Panc1 (cell line): ENCODE results near the gene NSMF. TPM values are rescaled to one million over a fixed set of nuclear protein-coding genes. Genes with fewer than 3 reads are reported as not detected.

Source experiments
- ATAC-seq: fragments of 200-7000 bp; cut with Tn5 transposase; 2 replicates; pipeline ENCODE4 v1.9.1; 2020; ENCODE audit warnings: mild to moderate bottlenecking, moderate library complexity
- BruUV-seq: library from RNA; stranded (reverse); fragments of 400-500 nt; replicated peaks from 2 replicates; lab custom pipeline; 2021; lab: Mats Ljungman, UMichigan
- CTCF ChIA-PET: fragments of 300-600 bp; sonication (Branson Sonifier 250); formaldehyde crosslinking; loops from one replicate; lab custom pipeline; 2022; ENCODE audit warnings: antibody characterized with exemption; lab: Charles Lee
- POLR2A ChIA-PET: fragments of 300-600 bp; sonication (Branson Sonifier 250); formaldehyde crosslinking; loops from one replicate; lab custom pipeline; 2022; ENCODE audit warnings: antibody characterized with exemption; lab: Charles Lee
- DNase-seq: peaks from one replicate; pipeline ENCODE4 v3.0.0-alpha.2; 2010; ENCODE audit warnings: low read depth, low spot score
- H3K27ac ChIP-seq: 2 replicates; pipeline ENCODE4 v1.5.1; 2011; ENCODE audit warnings: mild to moderate bottlenecking, low read length, inconsistent platforms
- H3K27me3 ChIP-seq: fragments of 200-500 bp; sonication (Bioruptor generic); 2 replicates; pipeline ENCODE4 v1.6.0; 2014; ENCODE audit warnings: low read length, inconsistent platforms; ENCODE audit not compliant: control insufficient read depth, insufficient read depth
- H3K36me3 ChIP-seq: fragments of 200-500 bp; sonication (Bioruptor generic); 2 replicates; pipeline ENCODE4 v1.5.1; 2014; ENCODE audit warnings: inconsistent platforms, mild to moderate bottlenecking, low read length, moderate library complexity; ENCODE audit not compliant: control insufficient read depth, insufficient read depth
- H3K4me1 ChIP-seq: 2 replicates; pipeline ENCODE4 v1.5.1; 2011; ENCODE audit warnings: inconsistent platforms, mild to moderate bottlenecking, low read length, moderate library complexity; ENCODE audit not compliant: control insufficient read depth, insufficient read depth
- H3K4me3 ChIP-seq, 2 experiments: 2 replicates each; pipeline ENCODE4 v1.5.1; 2011 to 2012; ENCODE audit warnings: low read depth in 2 of 2, low read length in 2 of 2, mild to moderate bottlenecking in 2 of 2, inconsistent platforms in 1 of 2, moderate library complexity in 1 of 2
- H3K9me3 ChIP-seq: fragments of 200-500 bp; sonication (Bioruptor generic); 2 replicates; pipeline ENCODE4 v1.5.1; 2014; ENCODE audit warnings: low read depth, mild to moderate bottlenecking, inconsistent platforms, low read length, moderate library complexity; ENCODE audit not compliant: control insufficient read depth, insufficient read depth
- POLR2AphosphoS5 ChIP-seq: IDR thresholded peaks from 2 replicates; pipeline ENCODE4 v1.6.1; 2012; ENCODE audit warnings: mild to moderate bottlenecking, low read depth, low read length, moderate library complexity
- SIN3A ChIP-seq: IDR thresholded peaks from 2 replicates; pipeline ENCODE4 v1.6.1; 2012; ENCODE audit warnings: low read depth, mild to moderate bottlenecking, low read length, moderate library complexity, borderline replicate concordance; ENCODE audit not compliant: insufficient read depth
- TCF7L2 ChIP-seq: IDR thresholded peaks from 2 replicates; pipeline ENCODE4 v1.6.1; 2011; ENCODE audit warnings: mild to moderate bottlenecking, low read depth, low read length, inconsistent platforms
- in situ Hi-C: cut with HindIII; loops from 2 replicates; pipeline ENCODE4 v1.10.0; 2016; ENCODE audit warnings: low sequenced_read_pairs, low pct_unique_long_range_greater_than_20kb
- intact Hi-C: fragments of 100-400 bp; cut with micrococcal nuclease; formaldehyde crosslinking; loops from one replicate; pipeline ENCODE4 v1.10.0; 2022; ENCODE audit not compliant: unreplicated experiment
- total RNA-seq: library from RNA; stranded (reverse); gene quantifications from one replicate; pipeline ENCODE4 v1.2.1, GENCODE V29; 2021; ENCODE audit not compliant: unreplicated experiment
- TF ChIP-seq, protein P1 (sequence below): fragments of 450-650 bp; IDR thresholded peaks from 2 replicates; pipeline ENCODE4 v1.5.1; 2017; ENCODE audit warnings: mild to moderate bottlenecking
- TF ChIP-seq, protein P2 (sequence below), 2 experiments: IDR thresholded peaks; 2 replicates each; pipeline ENCODE4 v1.6.1; 2011 to 2012; ENCODE audit warnings: low read depth in 2 of 2, control low read depth in 1 of 2, low read length in 1 of 2, mild to moderate bottlenecking in 1 of 2, moderate library complexity in 1 of 2; ENCODE audit not compliant: insufficient read depth in 1 of 2

Gene NSMF
- total RNA-seq, 1 experiment from 2014 or later, result 40.0 TPM

DNA sequence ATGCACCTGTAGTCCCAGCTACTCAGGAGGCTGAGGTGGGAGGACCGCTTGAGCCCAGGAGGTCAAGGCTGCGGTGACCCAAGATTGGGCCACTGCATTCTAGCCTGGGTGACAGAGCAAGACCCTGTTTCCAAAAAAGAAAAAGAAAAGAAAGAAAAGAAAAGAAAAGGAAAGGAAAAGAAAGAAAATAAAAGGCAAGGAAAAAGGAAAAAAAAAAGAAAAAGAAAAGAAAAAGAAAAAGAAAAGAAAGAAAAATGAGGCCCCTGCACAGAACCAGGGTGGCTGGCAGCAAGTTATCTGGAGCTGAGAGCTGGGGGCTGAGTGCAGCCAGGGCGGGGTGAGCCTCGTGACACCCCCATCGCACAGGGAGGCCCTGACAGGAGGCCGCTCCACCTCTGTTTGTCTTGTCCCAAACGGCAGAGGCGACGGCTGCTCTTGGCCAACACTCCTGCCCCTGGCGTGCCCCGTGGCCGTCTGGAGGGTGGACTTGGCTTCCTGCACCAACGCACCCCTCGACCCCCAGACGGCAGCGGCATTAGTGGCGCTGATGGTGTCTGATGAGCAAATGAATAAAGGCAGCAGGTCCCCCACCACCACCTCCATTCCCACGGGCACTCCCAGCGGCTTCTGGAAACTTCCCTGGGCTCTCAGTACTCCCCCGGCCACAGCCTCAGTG is 52.9 kb downstream of the NSMF start:
- H3K36me3 ChIP-seq, result no peaks in the 10 kb centered on the region
- ATAC-seq (no peak), DNase-seq (no peak)
- CTCF ChIA-PET, result no interaction called here
- intact Hi-C loops, result no loop called here
- no peak overlapping the region for H3K27ac ChIP-seq
- no peaks in the 10 kb centered on the region for H3K9me3 ChIP-seq
- POLR2A ChIA-PET, result no interaction called here
- peaks cover 27% of the 10 kb centered on the region for H3K4me1 ChIP-seq
- in situ Hi-C loops, result no loop called here
- no peak overlapping the region for H3K4me3 ChIP-seq
- no peaks in the 10 kb centered on the region for H3K27me3 ChIP-seq
- no TSS peak for BruUV-seq
- TF ChIP-seq TCF7L2 (no peak), SIN3A (no peak)
- TF ChIP-seq, protein P1, sequence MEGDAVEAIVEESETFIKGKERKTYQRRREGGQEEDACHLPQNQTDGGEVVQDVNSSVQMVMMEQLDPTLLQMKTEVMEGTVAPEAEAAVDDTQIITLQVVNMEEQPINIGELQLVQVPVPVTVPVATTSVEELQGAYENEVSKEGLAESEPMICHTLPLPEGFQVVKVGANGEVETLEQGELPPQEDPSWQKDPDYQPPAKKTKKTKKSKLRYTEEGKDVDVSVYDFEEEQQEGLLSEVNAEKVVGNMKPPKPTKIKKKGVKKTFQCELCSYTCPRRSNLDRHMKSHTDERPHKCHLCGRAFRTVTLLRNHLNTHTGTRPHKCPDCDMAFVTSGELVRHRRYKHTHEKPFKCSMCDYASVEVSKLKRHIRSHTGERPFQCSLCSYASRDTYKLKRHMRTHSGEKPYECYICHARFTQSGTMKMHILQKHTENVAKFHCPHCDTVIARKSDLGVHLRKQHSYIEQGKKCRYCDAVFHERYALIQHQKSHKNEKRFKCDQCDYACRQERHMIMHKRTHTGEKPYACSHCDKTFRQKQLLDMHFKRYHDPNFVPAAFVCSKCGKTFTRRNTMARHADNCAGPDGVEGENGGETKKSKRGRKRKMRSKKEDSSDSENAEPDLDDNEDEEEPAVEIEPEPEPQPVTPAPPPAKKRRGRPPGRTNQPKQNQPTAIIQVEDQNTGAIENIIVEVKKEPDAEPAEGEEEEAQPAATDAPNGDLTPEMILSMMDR, result no peak

DNA sequence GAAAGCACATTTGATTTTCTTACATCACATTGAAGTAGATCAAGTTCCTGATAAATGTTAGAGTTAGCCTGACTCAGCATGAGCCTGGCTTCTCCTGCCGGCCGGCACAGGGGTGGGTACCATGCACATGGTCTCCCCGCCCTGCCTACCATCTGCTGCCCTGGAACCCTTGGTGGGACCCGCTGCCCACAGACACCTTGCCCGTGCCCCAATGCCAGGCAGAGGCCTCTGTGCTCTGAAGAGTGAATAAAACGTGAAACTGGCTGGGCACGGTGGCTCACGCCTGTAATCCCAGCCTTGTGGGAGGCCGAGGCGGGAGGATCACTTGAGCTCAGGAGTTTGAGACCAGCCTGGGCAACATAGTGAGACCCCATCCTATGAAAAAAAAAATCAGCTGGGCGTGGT is 53.5 kb downstream of the NSMF start:
- BruUV-seq, result no TSS peak
- TF ChIP-seq SIN3A, result no peak
- TF ChIP-seq, protein P2, sequence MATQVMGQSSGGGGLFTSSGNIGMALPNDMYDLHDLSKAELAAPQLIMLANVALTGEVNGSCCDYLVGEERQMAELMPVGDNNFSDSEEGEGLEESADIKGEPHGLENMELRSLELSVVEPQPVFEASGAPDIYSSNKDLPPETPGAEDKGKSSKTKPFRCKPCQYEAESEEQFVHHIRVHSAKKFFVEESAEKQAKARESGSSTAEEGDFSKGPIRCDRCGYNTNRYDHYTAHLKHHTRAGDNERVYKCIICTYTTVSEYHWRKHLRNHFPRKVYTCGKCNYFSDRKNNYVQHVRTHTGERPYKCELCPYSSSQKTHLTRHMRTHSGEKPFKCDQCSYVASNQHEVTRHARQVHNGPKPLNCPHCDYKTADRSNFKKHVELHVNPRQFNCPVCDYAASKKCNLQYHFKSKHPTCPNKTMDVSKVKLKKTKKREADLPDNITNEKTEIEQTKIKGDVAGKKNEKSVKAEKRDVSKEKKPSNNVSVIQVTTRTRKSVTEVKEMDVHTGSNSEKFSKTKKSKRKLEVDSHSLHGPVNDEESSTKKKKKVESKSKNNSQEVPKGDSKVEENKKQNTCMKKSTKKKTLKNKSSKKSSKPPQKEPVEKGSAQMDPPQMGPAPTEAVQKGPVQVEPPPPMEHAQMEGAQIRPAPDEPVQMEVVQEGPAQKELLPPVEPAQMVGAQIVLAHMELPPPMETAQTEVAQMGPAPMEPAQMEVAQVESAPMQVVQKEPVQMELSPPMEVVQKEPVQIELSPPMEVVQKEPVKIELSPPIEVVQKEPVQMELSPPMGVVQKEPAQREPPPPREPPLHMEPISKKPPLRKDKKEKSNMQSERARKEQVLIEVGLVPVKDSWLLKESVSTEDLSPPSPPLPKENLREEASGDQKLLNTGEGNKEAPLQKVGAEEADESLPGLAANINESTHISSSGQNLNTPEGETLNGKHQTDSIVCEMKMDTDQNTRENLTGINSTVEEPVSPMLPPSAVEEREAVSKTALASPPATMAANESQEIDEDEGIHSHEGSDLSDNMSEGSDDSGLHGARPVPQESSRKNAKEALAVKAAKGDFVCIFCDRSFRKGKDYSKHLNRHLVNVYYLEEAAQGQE (IDR thresholded peaks at IDR 0.05; ENCODE audit: insufficient read depth in 1 of 2, low read depth in 2 of 2, low read length in 1 of 2), result no peak
- TF ChIP-seq, protein P1, result no peak
- TF ChIP-seq TCF7L2, result no peak
- TF ChIP-seq POLR2AphosphoS5, result no peak
- Histone ChIP-seq H3K36me3 (no peaks in the 10 kb centered on the region), H3K27ac (no peak overlapping the region), H3K27me3 (no peaks in the 10 kb centered on the region), H3K9me3 (no peaks in the 10 kb centered on the region), H3K4me3 (no peak overlapping the region), H3K4me1 (peaks cover 23% of the 10 kb centered on the region)
- ChIA-PET POLR2A (no interaction called here), CTCF (no interaction called here)
- ATAC-seq (no peak), DNase-seq (no peak)
- intact Hi-C loops, result no loop called here
- in situ Hi-C loops, result no loop called here
